GM04503 (cell line): Measurements from ENCODE around the gene GABRB1.

Experiments used
- DNase-seq: peaks from one replicate; pipeline ENCODE4 v3.0.0-alpha.2; 2012; ENCODE audit warnings: low read depth

The GABRB1 gene

DNA sequence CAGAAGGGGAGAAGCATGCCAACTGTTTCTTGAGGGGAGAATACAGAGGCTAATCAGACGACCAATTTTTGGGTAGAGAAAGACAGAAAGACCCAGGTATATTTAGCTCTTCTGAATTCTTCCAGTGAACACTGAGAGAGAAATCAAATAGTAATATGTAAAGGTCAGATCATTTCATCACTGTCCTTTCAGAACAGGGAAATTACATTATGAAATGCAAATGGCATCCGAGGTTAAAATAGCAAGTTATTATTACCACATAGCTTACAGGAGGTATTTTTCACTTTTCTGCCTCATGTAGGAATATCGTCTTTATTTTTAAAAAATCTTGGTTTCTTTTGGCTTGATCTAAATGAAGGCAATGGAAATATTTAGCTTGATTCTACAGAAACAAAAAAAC, 18.0 kb downstream of the GABRB1 start:
- no peak for DNase-seq

- no peak for DNase-seq
Measured at GRCh38 chr4:47050761-47051725, 19.7 kb downstream of the GABRB1 start.

GRCh38 chr4:47053485-47053884, 22.1 kb downstream of the GABRB1 start:
- DNase-seq = no peak

GRCh38 chr4:47054130-47054529, 22.8 kb downstream of the GABRB1 start:
- DNase-seq = no peak

DNA sequence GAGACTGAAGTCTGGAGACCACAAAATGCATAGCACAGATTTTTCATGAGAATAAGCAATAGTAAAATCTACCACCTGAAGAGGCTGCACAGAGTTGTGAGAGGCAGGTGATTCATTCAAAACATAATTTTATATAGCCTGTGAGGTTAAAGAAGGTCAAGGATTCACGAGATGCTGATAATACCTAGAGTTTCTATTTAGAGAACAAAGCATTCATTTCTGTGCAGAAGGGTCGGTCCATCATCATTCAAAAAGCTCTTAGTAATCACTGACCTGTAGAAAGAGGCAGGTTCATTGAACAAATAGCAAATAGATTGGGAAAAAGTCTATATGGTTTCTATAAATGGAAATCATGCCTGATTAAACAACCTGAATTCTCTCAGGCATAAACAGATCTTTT, 26.6 kb downstream of the GABRB1 start:
- no peak for DNase-seq

GRCh38 chr4:47060561-47060960, 29.2 kb downstream of the GABRB1 start:
- DNase-seq = no peak

DNA sequence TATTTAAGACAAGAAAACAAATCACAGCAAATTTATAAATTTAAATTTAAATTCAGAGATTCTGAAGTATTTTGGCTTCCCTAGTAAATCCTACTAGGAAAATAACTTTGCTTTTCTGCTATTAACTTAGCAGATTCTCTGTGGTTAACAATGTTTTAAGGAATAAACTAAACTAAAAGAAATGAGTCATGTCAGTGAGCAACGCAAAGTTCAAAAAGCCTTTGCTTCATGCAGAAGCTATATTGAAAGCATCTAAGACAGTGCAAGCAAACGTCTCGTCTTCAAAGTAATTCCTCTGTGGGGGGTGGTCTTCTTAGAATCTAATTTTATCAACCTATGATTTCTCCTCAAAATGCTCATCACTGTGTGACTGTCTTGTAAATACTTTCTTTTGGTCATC, 30.1 kb downstream of the GABRB1 start:
- no peak for DNase-seq

GRCh38 chr4:47065051-47065481, 33.7 kb downstream of the GABRB1 start:
- DNase-seq = no peak

GRCh38 chr4:47068986-47069385, 37.6 kb downstream of the GABRB1 start:
- DNase-seq = no peak

- DNase-seq = no peak
Measured at GRCh38 chr4:47071901-47072341, 40.6 kb downstream of the GABRB1 start.

DNA sequence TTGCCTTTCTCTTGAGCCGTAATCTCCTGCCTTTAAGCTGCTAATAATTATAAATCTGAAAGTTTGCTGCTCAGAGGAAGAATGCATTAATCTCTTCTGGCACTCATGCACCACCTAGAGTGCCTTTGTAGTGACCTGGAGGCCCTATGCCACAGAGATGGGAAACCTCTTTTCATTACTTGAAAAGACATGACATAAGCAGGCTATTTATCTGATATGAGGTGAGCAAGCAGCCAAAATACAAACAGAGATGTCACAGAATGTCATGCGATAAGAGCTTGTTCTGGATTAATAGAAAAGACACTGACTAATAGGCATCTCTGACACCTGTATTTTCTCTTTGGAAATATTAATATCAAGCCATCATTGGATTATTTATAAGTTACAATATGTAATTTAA, 42.3 kb downstream of the GABRB1 start:
- DNase-seq = no peak

DNA sequence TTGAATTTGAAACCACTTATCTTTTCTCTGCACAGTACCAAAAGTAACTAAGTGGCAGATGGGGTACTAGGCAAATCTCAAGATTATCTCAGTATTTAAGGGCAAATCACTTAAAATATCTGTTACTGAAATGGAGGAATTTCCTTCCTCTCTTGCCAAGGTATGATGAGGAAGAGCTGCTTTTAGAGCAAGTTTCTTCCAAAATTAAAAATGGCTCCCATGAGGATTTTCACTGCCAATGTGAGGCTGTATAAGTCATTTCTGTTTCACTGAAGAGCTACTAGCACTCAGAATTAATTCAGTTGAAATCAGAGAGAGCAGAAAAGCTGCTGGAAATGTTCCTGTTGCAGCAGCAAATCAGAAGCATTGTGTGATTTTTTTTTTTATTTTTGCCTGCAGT, 43.4 kb downstream of the GABRB1 start:
- DNase-seq = no peak

DNA sequence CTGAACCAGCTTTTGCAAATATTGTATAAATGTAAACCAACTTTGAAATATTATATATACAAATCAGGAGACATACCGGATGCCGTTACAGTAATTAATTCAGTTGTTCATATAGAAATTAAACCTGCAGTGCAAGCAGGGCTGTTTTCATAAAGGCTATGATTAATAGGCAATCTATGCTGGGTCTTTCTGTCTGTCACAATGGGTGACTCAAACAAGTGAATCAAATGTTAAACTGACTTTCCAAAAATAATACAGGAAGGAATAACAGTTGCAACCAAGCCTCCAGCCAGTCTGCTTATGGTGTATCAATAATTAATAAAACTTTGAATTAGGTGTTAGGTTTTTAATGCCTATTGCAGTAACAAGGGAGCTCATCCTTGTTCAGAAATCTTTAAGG, 43.9 kb downstream of the GABRB1 start:
- DNase-seq = no peak

DNA sequence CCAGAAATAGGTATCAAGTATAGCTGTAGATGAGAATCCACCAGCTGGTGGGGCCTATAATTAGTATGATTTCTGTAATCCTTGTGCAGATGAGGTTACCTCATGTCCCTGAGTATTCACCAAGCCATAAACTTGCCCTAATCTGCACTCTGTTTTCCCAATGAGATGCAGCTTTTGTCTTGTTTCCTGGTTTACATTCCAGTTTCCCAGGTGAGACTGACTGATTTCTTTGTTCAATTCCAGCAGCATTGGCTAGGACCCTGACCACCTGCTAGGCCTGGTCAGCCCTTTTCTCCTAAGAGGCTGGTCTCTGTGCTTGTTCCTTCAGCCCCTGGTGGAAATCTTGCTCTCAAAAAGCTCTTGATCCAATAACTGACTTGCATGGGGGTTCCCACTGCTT, 44.6 kb downstream of the GABRB1 start:
- no peak for DNase-seq

DNA sequence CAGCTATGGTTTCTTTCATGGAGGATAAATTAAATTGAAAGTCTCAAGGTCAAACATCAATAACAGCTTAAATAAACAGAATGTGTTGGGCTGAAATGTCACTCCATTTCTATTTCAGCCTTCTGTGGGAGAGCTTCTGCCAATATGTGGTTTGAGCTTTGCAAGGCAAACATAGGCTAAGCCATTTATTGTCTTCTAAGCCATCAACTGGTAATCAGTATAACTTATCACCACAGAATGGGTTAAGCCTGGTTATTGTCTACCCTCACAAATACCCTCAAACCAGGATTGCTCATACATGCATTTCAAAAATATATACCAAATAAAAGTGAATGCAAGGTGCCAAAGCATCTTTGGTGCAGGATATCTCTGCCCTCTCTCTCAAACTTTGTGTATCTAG, 52.7 kb downstream of the GABRB1 start:
- DNase-seq = no peak

GRCh38 chr4:47084795-47085194, 53.4 kb downstream of the GABRB1 start:
- DNase-seq = no peak

GRCh38 chr4:47088298-47088697, 56.9 kb downstream of the GABRB1 start:
- DNase-seq = no peak

GRCh38 chr4:47095884-47096283, 64.5 kb downstream of the GABRB1 start:
- no peak for DNase-seq

DNA sequence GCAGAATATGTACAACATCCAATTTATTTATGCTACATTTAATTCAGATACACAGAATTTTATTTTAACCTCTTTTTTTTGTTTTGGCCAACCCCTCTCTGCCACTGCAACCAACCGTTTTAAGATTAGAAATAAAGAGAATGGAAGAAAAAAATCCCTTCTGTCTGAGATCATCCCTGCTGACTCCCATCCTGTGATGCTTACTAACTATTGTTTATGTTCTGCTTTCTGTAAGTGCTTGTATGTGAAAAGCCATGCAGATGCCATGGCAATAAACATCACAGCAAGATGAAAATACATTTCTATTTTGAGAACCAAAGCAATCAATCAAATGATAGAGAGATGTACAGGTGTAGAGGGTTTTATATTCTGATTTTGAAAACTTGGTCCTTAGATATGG, 70.1 kb downstream of the GABRB1 start:
- DNase-seq = no peak

DNA sequence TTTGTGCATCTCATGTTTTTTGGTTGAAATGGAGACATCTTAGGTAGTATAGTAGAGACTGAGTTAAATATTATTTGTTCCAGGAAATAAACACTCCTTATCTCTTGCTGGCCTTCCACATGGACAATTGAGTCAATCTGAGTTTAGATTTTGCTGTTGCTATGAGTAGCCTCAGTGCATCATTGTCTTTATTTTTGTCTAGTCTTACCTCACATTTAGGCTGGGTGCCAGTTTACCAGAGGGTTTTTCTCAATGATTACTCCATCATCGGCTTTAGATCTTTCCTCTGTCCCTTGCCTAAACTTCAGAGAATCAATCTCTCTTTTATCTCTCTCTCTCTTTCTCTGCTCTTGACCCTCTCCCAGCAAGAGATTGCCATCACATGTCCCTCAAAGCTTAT, 73.6 kb downstream of the GABRB1 start:
- DNase-seq = no peak

- no peak for DNase-seq
Measured at GRCh38 chr4:47106561-47106960, 75.2 kb downstream of the GABRB1 start.

DNA sequence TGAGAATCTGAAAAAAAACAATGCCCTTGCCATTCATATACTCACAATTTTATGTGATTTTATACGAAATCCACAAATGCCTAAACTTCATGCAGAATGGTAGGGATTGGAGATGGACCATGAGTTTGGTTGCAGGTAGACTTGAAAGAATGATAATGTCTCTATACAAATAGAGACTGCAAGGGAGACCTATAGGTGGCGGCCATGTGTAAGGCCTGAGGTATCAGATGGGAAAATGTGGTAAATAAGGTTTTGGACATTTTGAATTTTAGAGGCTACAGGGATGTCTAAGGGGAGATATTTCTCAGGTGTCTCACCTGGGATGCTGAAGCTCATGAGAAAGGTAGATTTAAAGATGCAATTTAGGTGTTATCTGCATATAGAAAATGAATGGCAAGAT, 78.0 kb downstream of the GABRB1 start:
- DNase-seq = no peak

- DNase-seq = no peak
Measured at GRCh38 chr4:47110546-47111132, 79.3 kb downstream of the GABRB1 start.
